GM12878 (cell line): Measurements from ENCODE around the gene PRM3. TPM values are rescaled to one million over a fixed set of nuclear protein-coding genes. Genes with fewer than 3 reads are reported as not detected.
A peak's percentile ranks its signal among the peaks of the same experiment; 100 is the strongest.

Experiments used
- BHLHE40 ChIP-seq, 2 experiments: fragments of 450-650 bp in 1 of 2; IDR thresholded peaks; 2 replicates each; pipeline ENCODE4 v1.6.1; 2011 to 2017; ENCODE audit warnings: low read depth in 2 of 2, borderline replicate concordance in 1 of 2, improper control_type of control experiment in 1 of 2, low read length in 1 of 2, mild to moderate bottlenecking in 1 of 2
- BMI1 ChIP-seq: fragments of 450-650 bp; IDR thresholded peaks from 2 replicates; pipeline ENCODE4 v1.6.1; 2016; ENCODE audit warnings: mild to moderate bottlenecking, moderate library complexity, borderline replicate concordance
- CREM ChIP-seq: IDR thresholded peaks from 2 replicates; pipeline ENCODE4 v1.6.1; 2014; ENCODE audit warnings: antibody characterized with exemption, low read depth
- ESRRA ChIP-seq: IDR thresholded peaks from 2 replicates; pipeline ENCODE4 v1.6.1; 2012; ENCODE audit warnings: mild to moderate bottlenecking, low read length, improper control_type of control experiment
- FOXM1 ChIP-seq: IDR thresholded peaks from 2 replicates; pipeline ENCODE4 v1.6.1; 2012; ENCODE audit warnings: low read depth, mild to moderate bottlenecking, inconsistent platforms, low read length, moderate library complexity
- IKZF1 ChIP-seq: fragments of 450-650 bp; conservative IDR thresholded peaks from 2 replicates; pipeline ENCODE4 v1.6.1; 2017; ENCODE audit warnings: antibody characterized with exemption, mild to moderate bottlenecking
- MEF2B ChIP-seq: fragments of 450-650 bp; IDR thresholded peaks from 2 replicates; pipeline ENCODE4 v1.6.1; 2018; ENCODE audit warnings: mild to moderate bottlenecking, moderate library complexity; ENCODE audit not compliant: partially characterized antibody, poor library complexity, severe bottlenecking
- MTA3 ChIP-seq: IDR thresholded peaks from 2 replicates; pipeline ENCODE4 v1.6.1; 2012; ENCODE audit warnings: low read length, inconsistent platforms, borderline replicate concordance
- PML ChIP-seq: IDR thresholded peaks from 2 replicates; pipeline ENCODE4 v1.6.1; 2012; ENCODE audit warnings: low read length, inconsistent platforms
- POU2F2 ChIP-seq: IDR thresholded peaks from 3 replicates; pipeline ENCODE4 v1.6.1; 2011; ENCODE audit warnings: low read depth, mild to moderate bottlenecking, low read length, borderline replicate concordance
- RUNX3 ChIP-seq: IDR thresholded peaks from 2 replicates; pipeline ENCODE4 v1.6.1; 2012; ENCODE audit warnings: low read length, inconsistent platforms
- WRNIP1 ChIP-seq: IDR thresholded peaks from 2 replicates; pipeline ENCODE4 v1.6.1; 2011; ENCODE audit warnings: low read depth, low read length, improper control_type of control experiment, borderline replicate concordance
- ZNF217 ChIP-seq: fragments of 450-650 bp; IDR thresholded peaks from 2 replicates; pipeline ENCODE4 v1.6.1; 2017; ENCODE audit warnings: antibody characterized with exemption, mild to moderate bottlenecking
- ZNF384 ChIP-seq: IDR thresholded peaks from 2 replicates; pipeline ENCODE4 v1.6.1; 2012; ENCODE audit warnings: low read depth, mild to moderate bottlenecking, low read length, improper control_type of control experiment, borderline replicate concordance
- polyA plus RNA-seq, 11 experiments: library from polyadenylated mRNA; depleted of rRNA in 4 of 11; unstranded in 6 of 11; stranded (reverse) in 5 of 11; fragments of >200 nt; fragmentation: Nextera tagmentation in 4 of 11; fragmentation: Illumina TruSeq in 1 of 11; extraction: Ambion mirVana in 4 of 11; extraction: Trizol in 1 of 11; gene quantifications; 1 replicate in 1 of 11; 2 replicates in 10 of 11; pipeline versions ENCODE4 v1.2.1 to v1.2.3, GENCODE V29; 2011 to 2016; ENCODE audit warnings: inconsistent platforms in 2 of 11, missing spikeins in 2 of 11, low read depth in 1 of 11
- total RNA-seq, 4 experiments: library from RNA; depleted of rRNA in 3 of 4; stranded (reverse); fragments of >200 nt in 3 of 4; fragmentation: Illumina TruSeq in 1 of 4; extraction: Trizol in 1 of 4; gene quantifications; 2 replicates each; pipeline versions ENCODE4 v1.2.1 to v1.2.3, GENCODE V29; 2013 to 2021
- TF ChIP-seq, protein P1 (sequence below): IDR thresholded peaks from 2 replicates; pipeline ENCODE4 v1.6.1; 2011; ENCODE audit warnings: borderline replicate concordance, low read depth, mild to moderate bottlenecking, moderate library complexity, low read length; ENCODE audit not compliant: insufficient read depth, poor library complexity, severe bottlenecking
- TF ChIP-seq, protein P2 (sequence below): fragments of 450-650 bp; IDR thresholded peaks from 2 replicates; pipeline ENCODE4 v1.6.1; 2018; ENCODE audit warnings: mild to moderate bottlenecking, low read depth, moderate library complexity; ENCODE audit not compliant: partially characterized antibody
- TF ChIP-seq, protein P3 (sequence below): IDR thresholded peaks from 2 replicates; pipeline ENCODE4 v1.6.1; 2012; ENCODE audit warnings: improper control_type of control experiment, low read depth, low read length; ENCODE audit not compliant: insufficient replicate concordance
- TF ChIP-seq, protein P4 (sequence below): IDR thresholded peaks from 2 replicates; pipeline ENCODE4 v1.6.1; 2012; ENCODE audit warnings: mild to moderate bottlenecking, low read depth, low read length

The PRM3 gene
- total and polyA plus RNA-seq, 10 of the 15 experiments (the other 5 are each of a cell fraction or from before 2014, with no cell fraction given): not detected

DNA sequence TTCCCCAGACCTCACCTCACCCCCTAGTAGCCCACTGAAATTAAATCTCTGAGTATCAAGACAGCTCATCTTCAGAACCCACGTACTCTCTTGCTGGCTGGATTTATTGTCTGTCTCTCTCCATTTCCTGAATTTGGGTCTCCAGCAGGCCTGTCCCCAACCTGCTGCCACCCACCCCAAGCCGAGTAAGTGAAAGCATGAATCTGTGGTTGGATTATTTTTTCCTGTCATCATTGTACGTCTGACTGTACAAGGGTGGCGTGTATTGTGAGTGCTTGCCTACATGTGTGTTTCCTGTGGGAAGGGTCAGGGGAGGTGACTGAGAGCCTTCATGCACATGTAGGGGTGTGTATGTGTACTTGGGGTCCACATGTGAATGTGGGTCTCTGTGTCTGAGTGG lies 9.7 kb downstream of the PRM3 start (continued):
- TF ChIP-seq WRNIP1: no peak
- TF ChIP-seq MEF2B: peak; percentile 21
- TF ChIP-seq MTA3: no peak
- no peak for TF ChIP-seq ZNF217
- TF ChIP-seq, protein P1, sequence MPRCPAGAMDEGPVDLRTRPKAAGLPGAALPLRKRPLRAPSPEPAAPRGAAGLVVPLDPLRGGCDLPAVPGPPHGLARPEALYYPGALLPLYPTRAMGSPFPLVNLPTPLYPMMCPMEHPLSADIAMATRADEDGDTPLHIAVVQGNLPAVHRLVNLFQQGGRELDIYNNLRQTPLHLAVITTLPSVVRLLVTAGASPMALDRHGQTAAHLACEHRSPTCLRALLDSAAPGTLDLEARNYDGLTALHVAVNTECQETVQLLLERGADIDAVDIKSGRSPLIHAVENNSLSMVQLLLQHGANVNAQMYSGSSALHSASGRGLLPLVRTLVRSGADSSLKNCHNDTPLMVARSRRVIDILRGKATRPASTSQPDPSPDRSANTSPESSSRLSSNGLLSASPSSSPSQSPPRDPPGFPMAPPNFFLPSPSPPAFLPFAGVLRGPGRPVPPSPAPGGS: no peak
- TF ChIP-seq CREM: no peak
- TF ChIP-seq ZNF384: no peak
- TF ChIP-seq ESRRA: no peak
- no peak for TF ChIP-seq BMI1
- TF ChIP-seq POU2F2: peak; percentile 16; the same call in 1 of the 3 replicates
- no peak for TF ChIP-seq PML
- TF ChIP-seq, protein P2, sequence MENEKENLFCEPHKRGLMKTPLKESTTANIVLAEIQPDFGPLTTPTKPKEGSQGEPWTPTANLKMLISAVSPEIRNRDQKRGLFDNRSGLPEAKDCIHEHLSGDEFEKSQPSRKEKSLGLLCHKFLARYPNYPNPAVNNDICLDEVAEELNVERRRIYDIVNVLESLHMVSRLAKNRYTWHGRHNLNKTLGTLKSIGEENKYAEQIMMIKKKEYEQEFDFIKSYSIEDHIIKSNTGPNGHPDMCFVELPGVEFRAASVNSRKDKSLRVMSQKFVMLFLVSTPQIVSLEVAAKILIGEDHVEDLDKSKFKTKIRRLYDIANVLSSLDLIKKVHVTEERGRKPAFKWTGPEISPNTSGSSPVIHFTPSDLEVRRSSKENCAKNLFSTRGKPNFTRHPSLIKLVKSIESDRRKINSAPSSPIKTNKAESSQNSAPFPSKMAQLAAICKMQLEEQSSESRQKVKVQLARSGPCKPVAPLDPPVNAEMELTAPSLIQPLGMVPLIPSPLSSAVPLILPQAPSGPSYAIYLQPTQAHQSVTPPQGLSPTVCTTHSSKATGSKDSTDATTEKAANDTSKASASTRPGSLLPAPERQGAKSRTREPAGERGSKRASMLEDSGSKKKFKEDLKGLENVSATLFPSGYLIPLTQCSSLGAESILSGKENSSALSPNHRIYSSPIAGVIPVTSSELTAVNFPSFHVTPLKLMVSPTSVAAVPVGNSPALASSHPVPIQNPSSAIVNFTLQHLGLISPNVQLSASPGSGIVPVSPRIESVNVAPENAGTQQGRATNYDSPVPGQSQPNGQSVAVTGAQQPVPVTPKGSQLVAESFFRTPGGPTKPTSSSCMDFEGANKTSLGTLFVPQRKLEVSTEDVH: no peak
- no peak; the same call in 1 of the 2 replicates for TF ChIP-seq FOXM1
- TF ChIP-seq, protein P3, sequence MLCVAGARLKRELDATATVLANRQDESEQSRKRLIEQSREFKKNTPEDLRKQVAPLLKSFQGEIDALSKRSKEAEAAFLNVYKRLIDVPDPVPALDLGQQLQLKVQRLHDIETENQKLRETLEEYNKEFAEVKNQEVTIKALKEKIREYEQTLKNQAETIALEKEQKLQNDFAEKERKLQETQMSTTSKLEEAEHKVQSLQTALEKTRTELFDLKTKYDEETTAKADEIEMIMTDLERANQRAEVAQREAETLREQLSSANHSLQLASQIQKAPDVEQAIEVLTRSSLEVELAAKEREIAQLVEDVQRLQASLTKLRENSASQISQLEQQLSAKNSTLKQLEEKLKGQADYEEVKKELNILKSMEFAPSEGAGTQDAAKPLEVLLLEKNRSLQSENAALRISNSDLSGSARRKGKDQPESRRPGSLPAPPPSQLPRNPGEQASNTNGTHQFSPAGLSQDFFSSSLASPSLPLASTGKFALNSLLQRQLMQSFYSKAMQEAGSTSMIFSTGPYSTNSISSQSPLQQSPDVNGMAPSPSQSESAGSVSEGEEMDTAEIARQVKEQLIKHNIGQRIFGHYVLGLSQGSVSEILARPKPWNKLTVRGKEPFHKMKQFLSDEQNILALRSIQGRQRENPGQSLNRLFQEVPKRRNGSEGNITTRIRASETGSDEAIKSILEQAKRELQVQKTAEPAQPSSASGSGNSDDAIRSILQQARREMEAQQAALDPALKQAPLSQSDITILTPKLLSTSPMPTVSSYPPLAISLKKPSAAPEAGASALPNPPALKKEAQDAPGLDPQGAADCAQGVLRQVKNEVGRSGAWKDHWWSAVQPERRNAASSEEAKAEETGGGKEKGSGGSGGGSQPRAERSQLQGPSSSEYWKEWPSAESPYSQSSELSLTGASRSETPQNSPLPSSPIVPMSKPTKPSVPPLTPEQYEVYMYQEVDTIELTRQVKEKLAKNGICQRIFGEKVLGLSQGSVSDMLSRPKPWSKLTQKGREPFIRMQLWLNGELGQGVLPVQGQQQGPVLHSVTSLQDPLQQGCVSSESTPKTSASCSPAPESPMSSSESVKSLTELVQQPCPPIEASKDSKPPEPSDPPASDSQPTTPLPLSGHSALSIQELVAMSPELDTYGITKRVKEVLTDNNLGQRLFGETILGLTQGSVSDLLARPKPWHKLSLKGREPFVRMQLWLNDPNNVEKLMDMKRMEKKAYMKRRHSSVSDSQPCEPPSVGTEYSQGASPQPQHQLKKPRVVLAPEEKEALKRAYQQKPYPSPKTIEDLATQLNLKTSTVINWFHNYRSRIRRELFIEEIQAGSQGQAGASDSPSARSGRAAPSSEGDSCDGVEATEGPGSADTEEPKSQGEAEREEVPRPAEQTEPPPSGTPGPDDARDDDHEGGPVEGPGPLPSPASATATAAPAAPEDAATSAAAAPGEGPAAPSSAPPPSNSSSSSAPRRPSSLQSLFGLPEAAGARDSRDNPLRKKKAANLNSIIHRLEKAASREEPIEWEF: no peak
- TF ChIP-seq IKZF1: peak; percentile 27; the same call in 1 of the 2 replicates
- TF ChIP-seq BHLHE40 (IDR thresholded peaks at IDR 0.05; ENCODE audit: borderline replicate concordance in 1 of 2, low read depth in 2 of 2, low read length in 1 of 2): peak; percentile 5 to 24; a peak in 1 of 4 replicates
- TF ChIP-seq RUNX3: peak; percentile 50
- TF ChIP-seq, protein P4, sequence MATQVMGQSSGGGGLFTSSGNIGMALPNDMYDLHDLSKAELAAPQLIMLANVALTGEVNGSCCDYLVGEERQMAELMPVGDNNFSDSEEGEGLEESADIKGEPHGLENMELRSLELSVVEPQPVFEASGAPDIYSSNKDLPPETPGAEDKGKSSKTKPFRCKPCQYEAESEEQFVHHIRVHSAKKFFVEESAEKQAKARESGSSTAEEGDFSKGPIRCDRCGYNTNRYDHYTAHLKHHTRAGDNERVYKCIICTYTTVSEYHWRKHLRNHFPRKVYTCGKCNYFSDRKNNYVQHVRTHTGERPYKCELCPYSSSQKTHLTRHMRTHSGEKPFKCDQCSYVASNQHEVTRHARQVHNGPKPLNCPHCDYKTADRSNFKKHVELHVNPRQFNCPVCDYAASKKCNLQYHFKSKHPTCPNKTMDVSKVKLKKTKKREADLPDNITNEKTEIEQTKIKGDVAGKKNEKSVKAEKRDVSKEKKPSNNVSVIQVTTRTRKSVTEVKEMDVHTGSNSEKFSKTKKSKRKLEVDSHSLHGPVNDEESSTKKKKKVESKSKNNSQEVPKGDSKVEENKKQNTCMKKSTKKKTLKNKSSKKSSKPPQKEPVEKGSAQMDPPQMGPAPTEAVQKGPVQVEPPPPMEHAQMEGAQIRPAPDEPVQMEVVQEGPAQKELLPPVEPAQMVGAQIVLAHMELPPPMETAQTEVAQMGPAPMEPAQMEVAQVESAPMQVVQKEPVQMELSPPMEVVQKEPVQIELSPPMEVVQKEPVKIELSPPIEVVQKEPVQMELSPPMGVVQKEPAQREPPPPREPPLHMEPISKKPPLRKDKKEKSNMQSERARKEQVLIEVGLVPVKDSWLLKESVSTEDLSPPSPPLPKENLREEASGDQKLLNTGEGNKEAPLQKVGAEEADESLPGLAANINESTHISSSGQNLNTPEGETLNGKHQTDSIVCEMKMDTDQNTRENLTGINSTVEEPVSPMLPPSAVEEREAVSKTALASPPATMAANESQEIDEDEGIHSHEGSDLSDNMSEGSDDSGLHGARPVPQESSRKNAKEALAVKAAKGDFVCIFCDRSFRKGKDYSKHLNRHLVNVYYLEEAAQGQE: no peak
